Globus pallidus (tissue), 1 donor: ENCODE measurements around the gene AMY1A.
"Not testable (repeated sequence)": the region's sequence is repeated elsewhere in the genome, so short reads cannot be mapped to it uniquely, and the experiment has no call there.

Source experiments
- DNase-seq: peaks from one replicate; pipeline ENCODE4 v3.0.0-alpha.2; 2015; ENCODE audit warnings: low spot score

AMY1A gene

DNA sequence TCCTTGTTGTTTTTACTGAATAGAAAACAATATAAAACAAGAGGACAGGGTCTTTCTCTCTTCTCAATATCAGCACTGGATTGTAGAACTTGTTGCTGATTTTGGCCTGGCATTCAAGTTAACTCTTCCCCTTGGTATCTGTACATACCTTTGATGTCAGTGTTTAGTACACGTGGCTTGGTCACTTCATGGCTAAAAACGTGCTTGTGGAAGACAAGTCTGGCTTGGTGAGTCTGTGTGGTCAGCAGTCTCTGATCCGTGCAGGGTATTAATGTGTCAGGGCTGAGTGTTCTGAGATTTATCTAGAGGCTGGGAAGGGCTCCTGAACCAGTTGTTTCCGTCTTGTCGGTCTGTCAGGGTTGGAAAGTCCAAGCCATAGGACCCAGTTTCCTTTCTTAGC lies at the start of gene AMY1A:
AMY1A (plus strand) TSS at position 301 of the 400 bp plus-strand sequence. CDS start 571 bp downstream, outside the sequence.
- not testable (repeated sequence) for DNase-seq

DNA sequence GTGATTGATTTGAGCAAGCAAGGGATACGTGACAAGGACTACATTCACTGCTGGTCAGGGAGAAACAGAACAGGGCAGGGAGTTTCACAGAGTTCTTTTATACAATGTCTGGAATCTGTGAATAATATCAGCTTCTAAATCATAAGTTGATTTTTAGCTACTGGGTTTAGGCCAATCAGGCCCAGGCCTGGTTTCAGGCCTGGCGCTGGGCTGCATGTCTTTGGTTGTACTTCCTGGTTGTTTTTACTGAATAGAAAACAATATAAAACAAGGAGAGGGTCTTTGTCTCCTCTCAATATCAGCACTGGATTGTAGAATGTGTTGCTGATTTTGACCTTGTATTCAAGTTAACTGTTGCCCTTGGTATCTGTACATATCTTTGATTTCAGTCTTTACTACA lies 39.2 kb upstream of the AMY1A start:
- no peak for DNase-seq

GRCh38 chr1:103616994-103617477 lies 38.5 kb upstream of the AMY1A start, which contains the start of gene AMY2A:
TSS of gene AMY2A (plus strand) at chr1:103617427. CDS start at chr1:103617441, 14 bp downstream.
- not testable (repeated sequence) for DNase-seq

GRCh38 chr1:103627436-103627835 lies 28.1 kb upstream of the AMY1A start:
- not testable (repeated sequence) for DNase-seq

DNA sequence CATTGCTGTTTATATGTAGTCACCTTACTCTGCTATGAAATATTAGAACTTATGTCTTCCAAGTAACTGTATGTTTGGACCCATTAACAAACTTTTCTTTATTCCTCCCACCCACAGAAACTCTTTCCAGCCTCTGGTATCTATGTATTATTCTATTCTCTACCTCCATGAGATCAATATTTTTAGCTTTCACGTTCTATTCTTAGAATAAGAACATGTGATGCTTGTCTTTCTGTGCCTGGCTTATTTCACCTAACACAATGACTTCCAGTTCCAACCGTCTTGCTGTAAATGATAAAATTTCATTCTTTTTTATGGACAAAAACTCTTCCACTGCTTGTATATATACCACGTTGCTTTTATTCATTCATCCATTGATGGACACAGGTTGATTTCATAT lies 14.4 kb upstream of the AMY1A start:
- not testable (repeated sequence) for DNase-seq

DNA sequence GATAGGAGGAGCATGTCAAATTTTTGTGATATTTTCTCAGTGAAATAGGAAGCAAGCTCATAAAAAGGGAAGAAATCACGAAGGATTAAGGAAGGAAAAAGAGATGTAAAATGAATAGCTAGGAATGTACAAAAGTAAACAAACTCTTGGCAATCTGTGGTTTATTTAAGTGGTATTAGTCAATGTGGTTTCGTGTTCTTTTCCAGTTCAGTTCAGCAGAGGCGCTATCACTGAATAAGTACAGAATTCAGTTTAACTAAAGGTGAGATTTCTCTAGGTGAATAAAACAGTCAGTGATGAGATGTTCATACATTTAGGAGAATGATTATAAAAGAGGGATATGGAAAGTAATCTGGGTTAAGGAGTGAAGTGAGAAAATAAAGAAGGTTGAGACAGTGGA lies 11.7 kb upstream of the AMY1A start:
- DNase-seq, result not testable (repeated sequence)

- not testable (repeated sequence) for DNase-seq
Observed at GRCh38 chr1:103650305-103650704, 5.3 kb upstream of the AMY1A start.

DNA sequence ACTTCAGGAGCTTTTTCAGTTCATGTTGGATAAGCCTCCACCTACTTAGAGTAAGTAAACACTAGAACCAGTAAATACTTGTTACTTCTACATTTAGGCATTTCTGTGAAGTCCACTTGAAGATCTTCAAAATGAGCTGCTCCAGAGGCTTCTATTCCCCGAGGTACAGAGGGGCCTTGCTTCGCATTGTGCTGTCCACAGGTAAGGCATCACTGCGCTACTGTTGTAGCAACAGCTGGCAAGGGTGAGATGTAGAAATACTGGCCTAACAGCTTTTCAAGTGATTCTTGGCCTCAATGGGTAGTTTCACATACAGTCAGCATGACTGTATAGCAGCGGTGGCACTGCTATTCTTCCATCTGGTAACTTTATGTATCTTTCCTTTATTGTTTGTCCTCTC lies 4.7 kb upstream of the AMY1A start:
- DNase-seq, result not testable (repeated sequence)

DNA sequence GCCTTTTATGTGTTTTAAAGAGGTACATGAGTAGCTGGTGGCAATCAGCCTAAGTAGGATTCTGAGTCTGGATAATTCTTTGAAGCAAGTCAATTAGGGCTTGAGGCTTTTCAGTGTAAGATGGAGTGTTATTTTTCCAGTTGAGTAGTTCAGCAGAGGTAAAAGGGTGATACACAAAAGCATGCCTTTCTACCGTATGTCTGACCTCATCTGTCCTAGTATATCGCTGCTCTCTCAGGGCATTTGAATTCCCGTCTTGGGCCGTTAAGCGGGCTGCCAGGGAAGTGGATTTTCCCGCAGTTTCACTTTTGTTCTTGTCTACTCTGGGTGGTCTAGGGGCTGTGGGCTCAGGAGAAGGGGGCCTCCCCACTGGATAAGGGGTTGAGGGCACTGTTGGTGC lies 1.4 kb upstream of the AMY1A start:
- not testable (repeated sequence) for DNase-seq

DNA sequence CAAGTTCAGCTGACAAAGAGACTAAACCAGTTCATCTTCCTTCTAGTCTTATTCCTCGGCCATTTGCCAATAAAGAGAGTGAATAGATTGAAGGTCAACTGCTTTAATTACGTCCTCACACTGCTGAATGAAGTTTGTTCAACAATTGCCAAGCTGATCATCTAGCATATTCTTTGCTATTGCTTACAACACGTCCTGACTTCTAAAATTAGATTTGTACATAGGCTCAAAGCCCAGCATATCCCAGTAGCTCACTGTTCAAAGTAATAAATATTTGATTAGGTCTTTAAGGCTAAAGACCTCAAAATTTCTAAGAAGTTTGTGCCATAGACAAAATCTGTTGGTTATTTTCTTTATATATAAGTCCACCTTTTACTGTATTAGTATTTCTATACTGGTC lies 20.8 kb downstream of the AMY1A start:
- DNase-seq, result not testable (repeated sequence)

GRCh38 chr1:103696110-103696509 lies 40.5 kb downstream of the AMY1A start, which contains the start of gene AMY1B:
TSS of gene AMY1B (minus strand) at chr1:103696210. CDS start at chr1:103695639, 571 bp downstream.
- DNase-seq, result not testable (repeated sequence)

DNA sequence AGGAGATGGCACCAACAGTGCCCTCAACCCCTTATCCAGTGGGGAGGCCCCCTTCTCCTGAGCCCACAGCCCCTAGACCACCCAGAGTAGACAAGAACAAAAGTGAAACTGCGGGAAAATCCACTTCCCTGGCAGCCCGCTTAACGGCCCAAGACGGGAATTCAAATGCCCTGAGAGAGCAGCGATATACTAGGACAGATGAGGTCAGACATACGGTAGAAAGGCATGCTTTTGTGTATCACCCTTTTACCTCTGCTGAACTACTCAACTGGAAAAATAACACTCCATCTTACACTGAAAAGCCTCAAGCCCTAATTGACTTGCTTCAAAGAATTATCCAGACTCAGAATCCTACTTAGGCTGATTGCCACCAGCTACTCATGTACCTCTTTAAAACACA lies 41.9 kb downstream of the AMY1A start:
- not testable (repeated sequence) for DNase-seq

- not testable (repeated sequence) for DNase-seq
Observed at GRCh38 chr1:103700669-103701068, 45.1 kb downstream of the AMY1A start.

DNA sequence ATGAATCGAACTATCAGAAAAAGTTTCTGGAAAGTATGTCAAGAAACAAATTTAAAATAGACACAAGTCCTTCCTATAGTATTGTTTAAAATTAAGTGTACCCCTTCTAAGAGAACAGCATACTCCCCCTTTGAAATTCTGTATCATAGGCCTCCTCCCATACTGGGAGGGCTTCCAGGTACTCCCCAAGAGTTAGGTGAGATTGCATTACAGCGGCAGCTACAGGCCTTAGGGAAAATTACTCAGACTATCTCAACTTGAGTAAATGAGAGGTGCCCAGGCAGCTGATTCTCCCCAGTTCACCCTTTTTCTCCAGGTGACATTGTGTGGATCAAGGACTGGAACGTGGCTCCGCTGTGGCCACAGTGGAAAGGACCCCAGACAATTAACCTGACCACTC lies 45.7 kb downstream of the AMY1A start:
- DNase-seq, result not testable (repeated sequence)

DNA sequence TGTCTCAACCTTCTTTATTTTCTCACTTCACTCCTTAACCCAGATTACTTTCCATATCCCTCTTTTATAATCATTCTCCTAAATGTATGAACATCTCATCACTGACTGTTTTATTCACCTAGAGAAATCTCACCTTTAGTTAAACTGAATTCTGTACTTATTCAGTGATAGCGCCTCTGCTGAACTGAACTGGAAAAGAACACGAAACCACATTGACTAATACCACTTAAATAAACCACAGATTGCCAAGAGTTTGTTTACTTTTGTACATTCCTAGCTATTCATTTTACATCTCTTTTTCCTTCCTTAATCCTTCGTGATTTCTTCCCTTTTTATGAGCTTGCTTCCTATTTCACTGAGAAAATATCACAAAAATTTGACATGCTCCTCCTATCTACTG lies 52.1 kb downstream of the AMY1A start:
- DNase-seq, result not testable (repeated sequence)

GRCh38 chr1:103710381-103710780 lies 54.8 kb downstream of the AMY1A start:
- DNase-seq, result not testable (repeated sequence)
